Panc1 (cell line): ENCODE data around the gene PRELID3B. TPM values are rescaled to one million over a fixed set of nuclear protein-coding genes. Genes with fewer than 3 reads are reported as not detected.

Experiments used
- ATAC-seq: fragments of 200-7000 bp; cut with Tn5 transposase; 2 replicates; pipeline ENCODE4 v1.9.1; 2020; ENCODE audit warnings: mild to moderate bottlenecking, moderate library complexity
- BruUV-seq: library from RNA; stranded (reverse); fragments of 400-500 nt; replicated peaks from 2 replicates; lab custom pipeline; 2021; lab: Mats Ljungman, UMichigan
- CTCF ChIA-PET: fragments of 300-600 bp; sonication (Branson Sonifier 250); formaldehyde crosslinking; loops from one replicate; lab custom pipeline; 2022; ENCODE audit warnings: antibody characterized with exemption; lab: Charles Lee
- POLR2A ChIA-PET: fragments of 300-600 bp; sonication (Branson Sonifier 250); formaldehyde crosslinking; loops from one replicate; lab custom pipeline; 2022; ENCODE audit warnings: antibody characterized with exemption; lab: Charles Lee
- DNase-seq: peaks from one replicate; pipeline ENCODE4 v3.0.0-alpha.2; 2010; ENCODE audit warnings: low read depth, low spot score
- H3K27ac ChIP-seq: 2 replicates; pipeline ENCODE4 v1.5.1; 2011; ENCODE audit warnings: mild to moderate bottlenecking, low read length, inconsistent platforms
- H3K27me3 ChIP-seq: fragments of 200-500 bp; sonication (Bioruptor generic); 2 replicates; pipeline ENCODE4 v1.6.0; 2014; ENCODE audit warnings: low read length, inconsistent platforms; ENCODE audit not compliant: control insufficient read depth, insufficient read depth
- H3K36me3 ChIP-seq: fragments of 200-500 bp; sonication (Bioruptor generic); 2 replicates; pipeline ENCODE4 v1.5.1; 2014; ENCODE audit warnings: inconsistent platforms, mild to moderate bottlenecking, low read length, moderate library complexity; ENCODE audit not compliant: control insufficient read depth, insufficient read depth
- H3K4me1 ChIP-seq: 2 replicates; pipeline ENCODE4 v1.5.1; 2011; ENCODE audit warnings: inconsistent platforms, mild to moderate bottlenecking, low read length, moderate library complexity; ENCODE audit not compliant: control insufficient read depth, insufficient read depth
- H3K4me3 ChIP-seq, 2 experiments: 2 replicates each; pipeline ENCODE4 v1.5.1; 2011 to 2012; ENCODE audit warnings: low read depth in 2 of 2, low read length in 2 of 2, mild to moderate bottlenecking in 2 of 2, inconsistent platforms in 1 of 2, moderate library complexity in 1 of 2
- H3K9me3 ChIP-seq: fragments of 200-500 bp; sonication (Bioruptor generic); 2 replicates; pipeline ENCODE4 v1.5.1; 2014; ENCODE audit warnings: low read depth, mild to moderate bottlenecking, inconsistent platforms, low read length, moderate library complexity; ENCODE audit not compliant: control insufficient read depth, insufficient read depth
- CTCF ChIP-seq: fragments of 450-650 bp; IDR thresholded peaks from 2 replicates; pipeline ENCODE4 v1.5.1; 2017; ENCODE audit warnings: mild to moderate bottlenecking
- POLR2AphosphoS5 ChIP-seq: IDR thresholded peaks from 2 replicates; pipeline ENCODE4 v1.6.1; 2012; ENCODE audit warnings: mild to moderate bottlenecking, low read depth, low read length, moderate library complexity
- REST ChIP-seq, 2 experiments: IDR thresholded peaks; 2 replicates each; pipeline ENCODE4 v1.6.1; 2011 to 2012; ENCODE audit warnings: low read depth in 2 of 2, control low read depth in 1 of 2, low read length in 1 of 2, mild to moderate bottlenecking in 1 of 2, moderate library complexity in 1 of 2; ENCODE audit not compliant: insufficient read depth in 1 of 2
- SIN3A ChIP-seq: IDR thresholded peaks from 2 replicates; pipeline ENCODE4 v1.6.1; 2012; ENCODE audit warnings: low read depth, mild to moderate bottlenecking, low read length, moderate library complexity, borderline replicate concordance; ENCODE audit not compliant: insufficient read depth
- TCF7L2 ChIP-seq: IDR thresholded peaks from 2 replicates; pipeline ENCODE4 v1.6.1; 2011; ENCODE audit warnings: mild to moderate bottlenecking, low read depth, low read length, inconsistent platforms
- in situ Hi-C: cut with HindIII; loops from 2 replicates; pipeline ENCODE4 v1.10.0; 2016; ENCODE audit warnings: low sequenced_read_pairs, low pct_unique_long_range_greater_than_20kb
- intact Hi-C: fragments of 100-400 bp; cut with micrococcal nuclease; formaldehyde crosslinking; loops from one replicate; pipeline ENCODE4 v1.10.0; 2022; ENCODE audit not compliant: unreplicated experiment
- total RNA-seq: library from RNA; stranded (reverse); gene quantifications from one replicate; pipeline ENCODE4 v1.2.1, GENCODE V29; 2021; ENCODE audit not compliant: unreplicated experiment

PRELID3B gene
- total RNA-seq, 1 experiment from 2014 or later, result 131 TPM

GRCh38 chr20:59044796-59045195, 2.2 kb upstream of the PRELID3B start:
- intact Hi-C loops (no loop called here), in situ Hi-C loops (no loop called here)
- ChIA-PET POLR2A (no interaction called here), CTCF (no interaction called here)
- Histone ChIP-seq H3K4me3 (no peak overlapping the region), H3K36me3 (no peaks in the 10 kb centered on the region), H3K27ac (no peak overlapping the region), H3K9me3 (no peaks in the 10 kb centered on the region), H3K27me3 (peaks cover 3% of the 10 kb centered on the region; the same call in 1 of the 2 replicates), H3K4me1 (peaks cover 17% of the 10 kb centered on the region)
- ATAC-seq (no peak), DNase-seq (no peak)
- BruUV-seq, result no TSS peak
- no peak for TF ChIP-seq POLR2AphosphoS5
- TF ChIP-seq CTCF, result no peak
- TF ChIP-seq REST (IDR thresholded peaks at IDR 0.05; ENCODE audit: insufficient read depth in 1 of 2, low read depth in 2 of 2, low read length in 1 of 2), result no peak
- TF ChIP-seq TCF7L2, result no peak
- TF ChIP-seq SIN3A, result no peak

- in situ Hi-C loops, result no loop called here
- no peak for DNase-seq
- TF ChIP-seq REST (IDR thresholded peaks at IDR 0.05; ENCODE audit: insufficient read depth in 1 of 2, low read depth in 2 of 2, low read length in 1 of 2), result no peak
- no peak for TF ChIP-seq SIN3A
- TF ChIP-seq TCF7L2, result no peak
- TF ChIP-seq POLR2AphosphoS5, result no peak
- TF ChIP-seq CTCF, result no peak
Measured at GRCh38 chr20:59044295-59044694, 1.7 kb upstream of the PRELID3B start.

More at GRCh38 chr20:59044295-59044694, 1.7 kb upstream of the PRELID3B start:
- Histone ChIP-seq H3K36me3 (peaks cover under 1% of the 10 kb centered on the region; the same call in 1 of the 2 replicates), H3K9me3 (no peaks in the 10 kb centered on the region), H3K4me1 (peaks cover 22% of the 10 kb centered on the region), H3K27ac (peak overlapping the region; percentile 84; the same call in 1 of the 2 replicates), H3K27me3 (peaks cover 3% of the 10 kb centered on the region; the same call in 1 of the 2 replicates), H3K4me3 (no peak overlapping the region)
- ChIA-PET POLR2A (no interaction called here), CTCF (interaction anchor here (0.7 kb wide), 1 partner anchor 12 kb away, joined by 3 read pairs; the partner anchor contains the start of gene ATP5F1E)
- intact Hi-C loops, result no loop called here
- ATAC-seq, result no peak
- no TSS peak for BruUV-seq
